CD4-positive, alpha-beta T cell treated with Interferon alpha-2 for 1 hour (primary cell): ENCODE data around the gene RNASEL.
A peak's percentile ranks its signal among the peaks of the same experiment; 100 is the strongest.

Source experiments
- DNase-seq, 2 donors: peaks; one replicate each; pipeline ENCODE4 v3.0.0-alpha.2; 2020 to 2022

Gene RNASEL

GRCh38 chr1:182620924-182621585, 32.0 kb upstream of the RNASEL start:
- DNase-seq = no peak

- no peak for DNase-seq
These were observed 28.8 kb upstream of the RNASEL start for GRCh38 chr1:182617734-182618351.

GRCh38 chr1:182617014-182617429, 28.0 kb upstream of the RNASEL start:
- DNase-seq = no peak

GRCh38 chr1:182616130-182617013, 27.3 kb upstream of the RNASEL start:
- peak; percentile 84 to 91 for DNase-seq

GRCh38 chr1:182615468-182616129, 26.5 kb upstream of the RNASEL start:
- peak in 1 of 2 donors; percentile 17 for DNase-seq

- DNase-seq = peak; percentile 64 to 67
These were observed 25.9 kb upstream of the RNASEL start for GRCh38 chr1:182614796-182615454.

- DNase-seq = no peak
These were observed 22.7 kb upstream of the RNASEL start for GRCh38 chr1:182611787-182612186.

- DNase-seq = no peak
These were observed 22.3 kb upstream of the RNASEL start for GRCh38 chr1:182611326-182611725.

GRCh38 chr1:182610606-182611194, 21.6 kb upstream of the RNASEL start:
- DNase-seq = no peak

GRCh38 chr1:182608845-182609610, 20.0 kb upstream of the RNASEL start:
- no peak for DNase-seq

- DNase-seq = no peak
These were observed 19.2 kb upstream of the RNASEL start for GRCh38 chr1:182608236-182608635.

- DNase-seq = no peak
These were observed 18.5 kb upstream of the RNASEL start for GRCh38 chr1:182607566-182607965.

GRCh38 chr1:182604175-182605164, 15.4 kb upstream of the RNASEL start, which contains the start of gene RGS16:
TSS of gene RGS16 (minus strand) at chr1:182604389. CDS start at chr1:182604259, 130 bp downstream.
- DNase-seq = peak; percentile 89 to 93

GRCh38 chr1:182603646-182604174, 14.7 kb upstream of the RNASEL start:
- DNase-seq = no peak

GRCh38 chr1:182602935-182603645, 14.0 kb upstream of the RNASEL start:
- DNase-seq = peak in 1 of 2 donors; percentile 68

- DNase-seq = no peak
These were observed 12.9 kb upstream of the RNASEL start for GRCh38 chr1:182601913-182602312.

GRCh38 chr1:182601416-182601786, 12.3 kb upstream of the RNASEL start:
- peak; percentile 72 to 83 for DNase-seq

- DNase-seq = no peak
These were observed 11.8 kb upstream of the RNASEL start for GRCh38 chr1:182600745-182601415.
